Cardiac muscle cell (in vitro differentiated cells and primary cell): Measurements from ENCODE around the gene FHIT. TPM values are rescaled to one million over a fixed set of nuclear protein-coding genes. Genes with fewer than 3 reads are reported as not detected.
A peak's percentile ranks its signal among the peaks of the same experiment; 100 is the strongest.

ENCODE experiments used
- DNase-seq, 2 donors: peaks; one replicate each; pipeline versions ENCODE4 v3.0.0 to v3.0.0-alpha.2; 2010 to 2017; ENCODE audit warnings: low read depth in 1 of 2, low spot score in 1 of 2
- H3K27ac ChIP-seq: fragments of 200-600 bp; sonication (generic); 2 replicates; pipeline ENCODE4 v1.5.1; 2016
- H3K27me3 ChIP-seq: fragments of 200-600 bp; sonication (generic); 2 replicates; pipeline ENCODE4 v1.6.0; 2016; ENCODE audit warnings: control low read depth
- H3K36me3 ChIP-seq: fragments of 200-600 bp; sonication (generic); 2 replicates; pipeline ENCODE4 v1.5.1; 2016; ENCODE audit warnings: control low read depth
- H3K4me1 ChIP-seq: fragments of 200-600 bp; sonication (generic); 2 replicates; pipeline ENCODE4 v1.8.1; 2017; ENCODE audit warnings: low read depth, mild to moderate bottlenecking, mixed run types
- H3K4me3 ChIP-seq: fragments of 200-600 bp; sonication (generic); 2 replicates; pipeline ENCODE4 v1.5.1; 2016; ENCODE audit warnings: mild to moderate bottlenecking
- H3K9me3 ChIP-seq: fragments of 200-600 bp; sonication (generic); 2 replicates; pipeline ENCODE4 v1.5.1; 2017; ENCODE audit warnings: low read depth, mild to moderate bottlenecking, control low read depth
- polyA plus RNA-seq: library from polyadenylated mRNA; unstranded; fragments of >200 nt; fragmentation: Nextera tagmentation; extraction: Ambion mirVana; gene quantifications from 2 replicates; pipeline ENCODE4 v1.2.1, GENCODE V29; 2016
- total RNA-seq: library from RNA; depleted of rRNA; stranded (reverse); fragments of >200 nt; gene quantifications from 2 replicates; pipeline ENCODE4 v1.2.3, GENCODE V29; 2016
- TF ChIP-seq, protein P1 (sequence below): IDR thresholded peaks from 2 replicates; pipeline ENCODE4 v1.5.1; 2012; ENCODE audit warnings: low read depth, mild to moderate bottlenecking, low read length

The FHIT gene
- total and polyA plus RNA-seq, 2 experiments from 2014 or later, result 6.9 to 12.5 TPM

DNA sequence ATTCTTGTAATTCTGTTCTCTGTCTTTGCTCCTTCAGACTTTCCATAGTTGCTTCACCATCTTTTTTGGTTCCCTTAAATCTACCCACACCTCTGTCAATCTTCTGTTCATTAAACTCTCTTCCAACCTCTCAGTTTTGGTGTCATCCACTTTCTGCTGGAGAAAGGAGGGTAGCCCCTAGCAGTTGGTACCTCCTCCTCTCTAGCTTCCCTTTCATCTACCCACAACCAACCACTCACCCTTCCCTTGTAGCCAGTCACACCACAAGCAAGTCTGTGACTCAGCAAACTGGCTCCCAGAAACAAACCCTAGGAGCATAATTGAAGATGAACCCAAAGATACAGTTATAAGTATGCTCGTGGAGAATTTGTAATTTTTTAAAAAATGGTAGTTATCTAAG lies 318.6 kb downstream of the FHIT start:
- DNase-seq, result no peak
- H3K4me1 ChIP-seq, result no peaks in the 10 kb centered on the region
- no peaks in the 10 kb centered on the region for H3K9me3 ChIP-seq
- TF ChIP-seq, protein P1, sequence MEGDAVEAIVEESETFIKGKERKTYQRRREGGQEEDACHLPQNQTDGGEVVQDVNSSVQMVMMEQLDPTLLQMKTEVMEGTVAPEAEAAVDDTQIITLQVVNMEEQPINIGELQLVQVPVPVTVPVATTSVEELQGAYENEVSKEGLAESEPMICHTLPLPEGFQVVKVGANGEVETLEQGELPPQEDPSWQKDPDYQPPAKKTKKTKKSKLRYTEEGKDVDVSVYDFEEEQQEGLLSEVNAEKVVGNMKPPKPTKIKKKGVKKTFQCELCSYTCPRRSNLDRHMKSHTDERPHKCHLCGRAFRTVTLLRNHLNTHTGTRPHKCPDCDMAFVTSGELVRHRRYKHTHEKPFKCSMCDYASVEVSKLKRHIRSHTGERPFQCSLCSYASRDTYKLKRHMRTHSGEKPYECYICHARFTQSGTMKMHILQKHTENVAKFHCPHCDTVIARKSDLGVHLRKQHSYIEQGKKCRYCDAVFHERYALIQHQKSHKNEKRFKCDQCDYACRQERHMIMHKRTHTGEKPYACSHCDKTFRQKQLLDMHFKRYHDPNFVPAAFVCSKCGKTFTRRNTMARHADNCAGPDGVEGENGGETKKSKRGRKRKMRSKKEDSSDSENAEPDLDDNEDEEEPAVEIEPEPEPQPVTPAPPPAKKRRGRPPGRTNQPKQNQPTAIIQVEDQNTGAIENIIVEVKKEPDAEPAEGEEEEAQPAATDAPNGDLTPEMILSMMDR, result no peak
- H3K27ac ChIP-seq, result no peak overlapping the region
- H3K4me3 ChIP-seq, result no peak overlapping the region
- H3K36me3 ChIP-seq, result no peaks in the 10 kb centered on the region
- H3K27me3 ChIP-seq, result no peaks in the 10 kb centered on the region

DNA sequence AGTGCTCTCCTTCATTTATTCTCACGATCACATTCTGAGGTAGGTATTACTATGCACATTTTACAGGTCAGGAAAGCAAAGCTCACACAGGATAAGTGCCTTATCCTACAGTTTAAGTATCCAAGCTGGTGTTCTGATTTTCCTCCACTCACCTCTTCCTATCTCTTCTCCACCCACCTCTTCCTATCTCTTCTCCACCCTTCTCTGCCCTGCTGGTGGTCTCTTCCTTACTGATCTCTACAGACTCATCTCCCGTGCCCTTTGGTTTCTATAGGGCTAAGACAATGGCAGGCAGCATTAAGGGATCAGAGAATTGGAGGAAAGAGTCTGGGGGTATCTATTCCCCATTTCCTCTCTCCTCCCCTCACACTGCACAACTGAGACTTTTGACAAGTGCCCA lies 319.1 kb downstream of the FHIT start:
- Histone ChIP-seq H3K9me3 (no peaks in the 10 kb centered on the region), H3K27me3 (no peaks in the 10 kb centered on the region), H3K4me1 (no peaks in the 10 kb centered on the region), H3K4me3 (no peak overlapping the region), H3K27ac (no peak overlapping the region), H3K36me3 (no peaks in the 10 kb centered on the region)
- no peak for DNase-seq
- TF ChIP-seq, protein P1, result no peak

DNA sequence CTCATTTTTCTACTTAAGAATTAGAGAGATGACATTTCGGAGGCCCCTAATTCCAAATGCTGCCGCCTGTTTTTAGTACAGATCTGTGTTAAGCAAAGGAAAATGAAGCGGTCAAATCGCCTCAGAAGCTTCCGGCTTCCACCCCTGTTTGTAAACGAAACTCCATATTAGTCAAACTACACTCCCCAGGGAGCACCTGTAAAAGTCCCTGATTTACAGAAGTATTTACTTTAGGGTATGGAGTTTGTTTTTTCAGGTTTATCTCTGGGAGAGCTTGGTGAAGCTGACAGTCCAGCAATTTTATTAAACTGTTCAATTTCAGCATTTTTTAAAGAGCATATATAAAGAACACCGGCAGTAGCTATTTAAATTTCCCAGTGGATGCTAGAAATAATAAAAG lies 319.8 kb downstream of the FHIT start:
- no peak overlapping the region for H3K4me3 ChIP-seq
- H3K36me3 ChIP-seq, result no peaks in the 10 kb centered on the region
- no peaks in the 10 kb centered on the region for H3K27me3 ChIP-seq
- DNase-seq, result no peak
- TF ChIP-seq, protein P1, result no peak
- no peaks in the 10 kb centered on the region for H3K4me1 ChIP-seq
- no peak overlapping the region for H3K27ac ChIP-seq
- no peaks in the 10 kb centered on the region for H3K9me3 ChIP-seq

DNA sequence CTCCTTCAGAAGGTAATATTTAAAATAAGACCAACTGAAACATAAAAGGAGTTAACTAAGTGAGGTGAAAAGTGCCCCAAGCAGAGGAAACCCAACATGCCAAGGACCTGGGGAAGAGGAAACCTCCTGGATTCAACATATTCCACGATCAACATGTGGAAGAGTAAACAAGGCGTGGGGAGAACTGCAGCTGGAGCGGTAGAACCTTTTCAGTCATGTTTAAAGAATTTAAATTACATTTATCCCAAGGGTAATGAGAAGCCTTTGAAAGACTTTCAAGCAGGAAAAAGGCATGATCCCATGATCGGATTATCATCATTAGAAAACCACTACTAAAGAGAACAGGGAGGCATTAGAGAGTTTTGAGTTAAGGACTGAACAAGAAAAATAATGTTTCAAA lies 330.7 kb downstream of the FHIT start:
- Histone ChIP-seq H3K36me3 (no peaks in the 10 kb centered on the region), H3K4me3 (no peak overlapping the region), H3K4me1 (no peaks in the 10 kb centered on the region), H3K27ac (no peak overlapping the region), H3K9me3 (no peaks in the 10 kb centered on the region), H3K27me3 (no peaks in the 10 kb centered on the region)
- no peak for DNase-seq
- TF ChIP-seq, protein P1, result no peak

DNA sequence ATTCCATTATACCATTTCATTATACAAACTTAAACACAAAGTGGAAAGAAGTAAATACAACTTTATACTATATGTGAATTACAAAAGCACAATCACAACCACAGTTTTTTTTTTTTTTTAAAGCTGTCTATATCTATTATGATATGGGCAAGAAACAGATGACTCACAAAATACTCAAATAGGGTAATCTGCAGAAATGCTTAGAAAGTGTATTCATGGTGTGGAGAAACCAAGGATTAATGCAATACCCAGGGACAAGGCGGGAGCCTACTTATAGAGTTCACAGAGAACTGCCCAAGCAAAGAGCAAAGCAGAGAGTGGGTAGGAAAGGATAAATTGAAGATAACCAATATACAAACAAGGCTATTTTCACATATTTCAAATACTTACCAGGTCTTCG lies 332.0 kb downstream of the FHIT start:
- Histone ChIP-seq H3K27me3 (no peaks in the 10 kb centered on the region), H3K27ac (no peak overlapping the region), H3K36me3 (no peaks in the 10 kb centered on the region), H3K9me3 (no peaks in the 10 kb centered on the region), H3K4me1 (no peaks in the 10 kb centered on the region), H3K4me3 (no peak overlapping the region)
- no peak for DNase-seq
- TF ChIP-seq, protein P1, result no peak

DNA sequence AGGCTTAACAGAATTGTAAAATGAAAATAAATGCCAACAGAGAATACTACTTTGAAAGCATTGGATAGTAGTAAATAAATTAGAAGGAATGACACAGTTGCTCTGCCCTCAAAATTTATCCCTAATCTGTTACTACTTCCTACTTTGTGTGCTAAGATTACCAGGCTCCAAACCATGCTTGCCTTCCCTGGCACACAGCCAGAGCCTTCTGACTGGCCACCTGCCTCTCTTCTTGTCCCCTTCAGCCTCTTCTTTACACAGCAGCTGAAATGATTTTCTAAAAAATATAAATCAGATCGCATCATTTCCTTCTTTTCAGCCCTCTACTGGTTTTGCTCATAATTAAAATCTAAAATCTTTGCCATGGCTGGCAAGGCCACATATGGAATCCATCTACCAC lies 334.1 kb downstream of the FHIT start:
- Histone ChIP-seq H3K9me3 (no peaks in the 10 kb centered on the region), H3K4me1 (no peaks in the 10 kb centered on the region), H3K27ac (no peak overlapping the region), H3K36me3 (no peaks in the 10 kb centered on the region), H3K27me3 (no peaks in the 10 kb centered on the region), H3K4me3 (no peak overlapping the region)
- peak in 1 of 2 donors; percentile 33 for DNase-seq
- TF ChIP-seq, protein P1, result no peak
